GM19438 (cell line): ENCODE data around the gene OR52I1.
A peak's percentile ranks its signal among the peaks of the same experiment; 100 is the strongest.

Source experiments
- ATAC-seq: cut with Tn5 transposase; IDR thresholded peaks from one replicate; pipeline ENCODE4 v1.9.1; 2021; ENCODE audit warnings: low read depth; ENCODE audit not compliant: unreplicated experiment

OR52I1 gene

GRCh38 chr11:4593739-4594138 lies at the start of gene OR52I1:
Gene OR52I1, plus strand, starts transcription at chr11:4594039. Its CDS starts 0 bp downstream, at chr11:4594039.
- ATAC-seq = no peak

- ATAC-seq = no peak
Observed at GRCh38 chr11:4544891-4545290, 48.9 kb upstream of the OR52I1 start, which contains the start of gene OR52M1. Gene OR52M1, plus strand, starts transcription at chr11:4545191. Its CDS starts 0 bp downstream, at chr11:4545191.

- ATAC-seq = no peak
Observed at GRCh38 chr11:4546878-4547277, 47.0 kb upstream of the OR52I1 start.

GRCh38 chr11:4547416-4547815 lies 46.4 kb upstream of the OR52I1 start:
- no peak for ATAC-seq

- no peak for ATAC-seq
Observed at GRCh38 chr11:4551346-4551979, 42.4 kb upstream of the OR52I1 start.

GRCh38 chr11:4559527-4560440 lies 34.1 kb upstream of the OR52I1 start:
- ATAC-seq = no peak

GRCh38 chr11:4560467-4560866 lies 33.4 kb upstream of the OR52I1 start:
- ATAC-seq = no peak

- ATAC-seq = no peak
Observed at GRCh38 chr11:4565371-4565770, 28.5 kb upstream of the OR52I1 start.

GRCh38 chr11:4569075-4569474 lies 24.8 kb upstream of the OR52I1 start:
- no peak for ATAC-seq

- no peak for ATAC-seq
Observed at GRCh38 chr11:4576880-4577279, 17.0 kb upstream of the OR52I1 start.

- ATAC-seq = no peak
Observed at GRCh38 chr11:4577761-4578160, 16.1 kb upstream of the OR52I1 start.

- ATAC-seq = no peak
Observed at GRCh38 chr11:4578624-4579023, 15.2 kb upstream of the OR52I1 start.

GRCh38 chr11:4580124-4580523 lies 13.7 kb upstream of the OR52I1 start:
- ATAC-seq = no peak

- no peak for ATAC-seq
Observed at GRCh38 chr11:4581443-4581842, 12.4 kb upstream of the OR52I1 start, which contains the start of gene OR52I2. Gene OR52I2, plus strand, starts transcription at chr11:4581743.

GRCh38 chr11:4589017-4589416 lies 4.8 kb upstream of the OR52I1 start:
- no peak for ATAC-seq

GRCh38 chr11:4605057-4605456 lies 11.2 kb downstream of the OR52I1 start:
- no peak for ATAC-seq

- ATAC-seq = no peak
Observed at GRCh38 chr11:4606231-4607015, 12.6 kb downstream of the OR52I1 start.

- no peak for ATAC-seq
Observed at GRCh38 chr11:4607096-4607495, 13.3 kb downstream of the OR52I1 start.

- ATAC-seq = peak; percentile 99
Observed at GRCh38 chr11:4607781-4608666, 14.2 kb downstream of the OR52I1 start, which contains the start of gene TRIM68. Gene TRIM68, minus strand, starts transcription at chr11:4608231. Its CDS starts 2,727 bp downstream, at chr11:4605504.
